ENCODE measurements around the gene EML4.

DNA sequence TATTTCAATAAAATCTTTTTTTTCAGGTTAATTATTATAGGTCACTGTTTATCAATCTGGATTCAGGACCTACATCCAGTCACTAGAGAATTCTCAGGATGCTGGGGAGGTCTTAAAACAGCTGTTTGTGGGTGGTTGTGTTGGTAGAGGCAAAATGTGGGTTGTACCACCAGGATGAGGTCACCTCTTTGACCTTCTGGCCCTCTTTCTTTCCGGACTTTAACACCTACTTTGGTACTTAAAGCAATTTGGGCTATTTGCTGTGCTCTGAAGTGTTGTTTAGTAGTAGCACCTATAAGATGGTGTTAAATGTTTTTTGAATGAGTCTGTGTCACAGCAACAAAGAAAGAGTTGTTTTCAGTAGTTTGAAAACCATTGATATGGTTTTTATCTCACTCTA, 14.6 kb downstream of the EML4 start:
- TF ChIP-seq, protein P1, sequence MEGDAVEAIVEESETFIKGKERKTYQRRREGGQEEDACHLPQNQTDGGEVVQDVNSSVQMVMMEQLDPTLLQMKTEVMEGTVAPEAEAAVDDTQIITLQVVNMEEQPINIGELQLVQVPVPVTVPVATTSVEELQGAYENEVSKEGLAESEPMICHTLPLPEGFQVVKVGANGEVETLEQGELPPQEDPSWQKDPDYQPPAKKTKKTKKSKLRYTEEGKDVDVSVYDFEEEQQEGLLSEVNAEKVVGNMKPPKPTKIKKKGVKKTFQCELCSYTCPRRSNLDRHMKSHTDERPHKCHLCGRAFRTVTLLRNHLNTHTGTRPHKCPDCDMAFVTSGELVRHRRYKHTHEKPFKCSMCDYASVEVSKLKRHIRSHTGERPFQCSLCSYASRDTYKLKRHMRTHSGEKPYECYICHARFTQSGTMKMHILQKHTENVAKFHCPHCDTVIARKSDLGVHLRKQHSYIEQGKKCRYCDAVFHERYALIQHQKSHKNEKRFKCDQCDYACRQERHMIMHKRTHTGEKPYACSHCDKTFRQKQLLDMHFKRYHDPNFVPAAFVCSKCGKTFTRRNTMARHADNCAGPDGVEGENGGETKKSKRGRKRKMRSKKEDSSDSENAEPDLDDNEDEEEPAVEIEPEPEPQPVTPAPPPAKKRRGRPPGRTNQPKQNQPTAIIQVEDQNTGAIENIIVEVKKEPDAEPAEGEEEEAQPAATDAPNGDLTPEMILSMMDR (conservative IDR thresholded peaks at IDR 0.05), result no peak
- TF ChIP-seq ZFX (IDR thresholded peaks at IDR 0.05), result no peak
